RWPE1 (cell line): ENCODE measurements around the gene SFPQ.

Experiments
- CTCF ChIA-PET: fragments of 350-600 bp; sonication (Branson Sonifier 250); formaldehyde crosslinking; extraction: SDS; loops from one replicate; lab custom pipeline; 2021; lab: Yijun Ruan, JAX
- POLR2A ChIA-PET: fragments of 400-600 bp; formaldehyde crosslinking; extraction: SDS; loops from one replicate; lab custom pipeline; 2020; ENCODE audit warnings: antibody characterized with exemption; ENCODE audit not compliant: low non-redundant PET; lab: Yijun Ruan, JAX
- DNase-seq: peaks from one replicate; pipeline ENCODE4 v3.0.0; 2012; ENCODE audit warnings: low spot score
- H3K27ac ChIP-seq: fragments of 450-650 bp; 2 replicates; pipeline ENCODE4 v1.5.1; 2017
- CTCF ChIP-seq: fragments of 450-650 bp; conservative IDR thresholded peaks from 2 replicates; pipeline ENCODE4 v1.5.1; 2017; ENCODE audit warnings: low read depth, mild to moderate bottlenecking

The SFPQ gene

GRCh38 chr1:35188578-35189392, 4.2 kb downstream of the SFPQ start:
- no peak for DNase-seq
- no peak for TF ChIP-seq CTCF
- ChIA-PET CTCF (interaction anchor here (0.6 to 0.7 kb wide), 2 partner anchors 109 to 134 kb away, joined by 3 read pairs; no protein-coding TSS in a partner anchor), POLR2A (no interaction called here)
- no peak overlapping the region for H3K27ac ChIP-seq

- no peak for DNase-seq
- H3K27ac ChIP-seq: no peak overlapping the region
- ChIA-PET CTCF (interaction anchor here (0.7 kb wide), 1 partner anchor 108 kb away, joined by 3 read pairs; no protein-coding TSS in a partner anchor), POLR2A (no interaction called here)
- no peak for TF ChIP-seq CTCF
These were observed 5.1 kb downstream of the SFPQ start for GRCh38 chr1:35187816-35188342.

DNA sequence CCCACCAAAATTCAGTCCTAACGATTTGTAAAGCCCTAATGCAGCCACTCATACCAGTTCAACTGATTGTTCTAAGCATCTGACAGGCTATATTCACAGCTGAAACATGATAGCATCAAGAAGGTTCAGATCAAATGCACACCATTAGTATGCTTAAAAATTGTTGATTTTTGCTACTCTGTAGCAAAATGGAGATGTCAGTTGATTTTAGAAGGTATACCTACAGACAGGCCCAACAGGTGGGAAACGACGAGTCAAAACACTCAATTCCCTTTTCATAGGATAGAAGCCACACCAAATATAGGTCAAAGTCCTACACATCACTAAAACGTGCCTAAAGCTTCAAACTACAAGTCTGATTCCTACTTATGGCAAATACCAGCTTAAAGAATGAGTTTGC, 6.7 kb downstream of the SFPQ start:
- CTCF ChIA-PET: interaction anchor here (0.7 kb wide), 1 partner anchor 1211 kb away, joined by 3 read pairs; no protein-coding TSS in a partner anchor
- no peak overlapping the region for H3K27ac ChIP-seq

GRCh38 chr1:35185200-35185599, 7.7 kb downstream of the SFPQ start:
- ChIA-PET CTCF (no interaction called here), POLR2A (no interaction called here)
- no peak overlapping the region for H3K27ac ChIP-seq
- DNase-seq: no peak
- no peak for TF ChIP-seq CTCF

More for the DNA sequence above, 6.7 kb downstream of the SFPQ start:
- DNase-seq: no peak
- POLR2A ChIA-PET: interaction anchor here (0.5 kb wide), 1 partner anchor 30 kb away, joined by 6 read pairs; no protein-coding TSS in a partner anchor
- no peak for TF ChIP-seq CTCF

DNA sequence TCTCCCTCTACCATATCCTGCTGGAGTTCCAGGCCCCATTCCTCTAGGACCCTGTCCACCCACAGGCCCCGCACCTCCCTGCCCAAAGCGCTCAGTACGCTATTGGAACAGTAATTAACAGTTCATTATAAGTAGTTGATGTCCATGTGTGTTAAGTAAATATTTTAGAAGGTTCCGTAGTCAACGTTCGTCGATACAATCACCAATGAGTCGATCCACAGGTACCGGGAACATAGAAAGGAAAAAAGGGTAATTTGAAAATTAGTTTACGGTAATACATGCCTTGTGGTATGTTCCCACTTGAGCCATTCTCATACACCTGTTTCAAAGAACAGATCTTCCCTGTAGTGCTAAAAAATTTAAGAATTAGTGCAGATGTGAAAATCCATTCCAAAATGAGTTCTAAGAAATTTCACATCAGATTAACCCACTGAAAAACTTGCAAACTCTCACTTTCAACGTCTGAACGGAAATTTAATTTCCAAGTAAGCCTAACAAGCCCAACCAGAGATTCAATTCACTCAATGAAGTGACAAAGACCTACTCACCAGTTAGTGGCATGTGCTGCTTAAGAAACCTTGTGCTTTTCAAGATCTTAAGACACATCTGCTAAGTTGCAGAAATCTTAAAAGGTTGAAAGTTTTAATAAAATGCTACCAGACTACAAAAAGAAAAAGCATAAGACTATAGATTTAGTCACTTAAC, 8.3 kb downstream of the SFPQ start:
- H3K27ac ChIP-seq: no peak overlapping the region
- POLR2A ChIA-PET: no interaction called here
- TF ChIP-seq CTCF: no peak
- DNase-seq: no peak
- CTCF ChIA-PET: no interaction called here

- no peak overlapping the region for H3K27ac ChIP-seq
- CTCF ChIA-PET: no interaction called here
- no peak for DNase-seq
- POLR2A ChIA-PET: no interaction called here
- no peak for TF ChIP-seq CTCF
These were observed 11.0 kb downstream of the SFPQ start for GRCh38 chr1:35181790-35182455.
